Stimulated activated naive CD4-positive, alpha-beta T cell treated with Interleukin-2 at 50 U/mL for 16 hours (primary cell): Measurements from ENCODE around the gene ZNF560.
A peak's percentile ranks its signal among the peaks of the same experiment; 100 is the strongest.
"Not testable (repeated sequence)": the region's sequence is repeated elsewhere in the genome, so short reads cannot be mapped to it uniquely, and the experiment has no call there.

Source experiments
- DNase-seq: peaks from one replicate; lab custom pipeline; 2025; lab: John Stamatoyannopoulos, UW

Gene ZNF560

GRCh38 chr19:9498183-9498902 is at the start of gene ZNF560:
Gene ZNF560, minus strand, starts transcription at chr19:9498616. Its CDS starts 23,303 bp downstream, at chr19:9475313.
- DNase-seq = no peak

DNA sequence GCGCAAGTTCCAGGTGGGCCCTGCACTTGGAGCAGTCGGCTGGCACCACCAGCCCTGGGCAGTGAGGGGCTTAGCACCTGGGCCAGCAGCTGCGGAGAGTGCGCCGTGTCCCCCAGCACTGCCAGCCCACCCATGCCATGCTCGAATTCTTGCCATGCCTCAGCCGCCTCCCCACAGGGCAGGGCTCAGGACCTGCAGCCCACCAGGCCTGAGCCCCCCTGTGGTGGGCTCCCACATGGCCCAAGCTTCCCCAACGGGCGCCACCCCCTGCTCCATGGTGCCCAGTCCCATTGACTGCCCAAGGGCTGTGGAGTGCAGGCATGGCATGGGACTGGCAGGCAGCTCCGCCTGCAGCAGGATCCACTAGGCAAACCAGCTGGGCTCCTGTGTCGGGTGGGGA is 49.5 kb upstream of the ZNF560 start:
- DNase-seq = no peak

DNA sequence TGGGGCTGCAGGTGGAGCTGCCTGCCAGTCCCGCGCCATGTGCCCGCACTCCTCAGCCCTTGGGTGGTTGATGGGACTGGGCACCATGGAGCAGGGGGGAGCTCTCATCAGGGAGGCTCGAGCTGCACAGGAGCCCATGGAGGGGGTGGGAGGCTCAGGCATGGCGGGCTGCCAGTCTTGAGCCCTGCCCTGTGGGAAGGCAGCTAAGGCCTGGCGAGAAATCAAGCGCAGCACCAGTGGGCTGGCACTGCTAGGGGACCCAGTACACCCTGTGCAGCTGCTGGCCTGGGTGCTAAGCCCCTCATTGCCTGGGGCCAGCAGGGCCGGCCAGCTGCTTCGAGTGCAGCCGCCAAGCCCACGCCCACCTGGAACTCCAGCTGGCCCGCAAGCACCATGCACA is 42.9 kb upstream of the ZNF560 start:
- not testable (repeated sequence) for DNase-seq

DNA sequence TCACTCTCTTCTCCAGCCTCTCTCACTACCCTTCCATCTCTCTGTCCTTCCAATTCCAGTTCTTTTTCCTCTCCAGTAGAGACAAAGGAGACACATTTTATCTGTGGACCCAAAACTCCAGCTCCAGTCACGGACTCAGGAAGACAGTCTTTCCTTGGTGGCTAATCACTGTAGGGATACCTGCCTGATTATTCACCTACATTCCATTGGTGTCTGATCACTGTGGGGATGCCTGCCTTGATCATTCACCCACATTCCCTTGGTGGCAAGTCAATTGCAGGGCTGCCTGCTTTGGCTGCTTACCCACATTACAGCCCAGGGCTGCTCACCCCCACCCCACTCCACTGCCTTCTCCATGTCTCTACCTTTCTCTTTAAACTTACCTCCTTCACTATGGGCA is 41.5 kb upstream of the ZNF560 start:
- not testable (repeated sequence) for DNase-seq

- not testable (repeated sequence) for DNase-seq
Observed at GRCh38 chr19:9539201-9539600, 40.8 kb upstream of the ZNF560 start.

DNA sequence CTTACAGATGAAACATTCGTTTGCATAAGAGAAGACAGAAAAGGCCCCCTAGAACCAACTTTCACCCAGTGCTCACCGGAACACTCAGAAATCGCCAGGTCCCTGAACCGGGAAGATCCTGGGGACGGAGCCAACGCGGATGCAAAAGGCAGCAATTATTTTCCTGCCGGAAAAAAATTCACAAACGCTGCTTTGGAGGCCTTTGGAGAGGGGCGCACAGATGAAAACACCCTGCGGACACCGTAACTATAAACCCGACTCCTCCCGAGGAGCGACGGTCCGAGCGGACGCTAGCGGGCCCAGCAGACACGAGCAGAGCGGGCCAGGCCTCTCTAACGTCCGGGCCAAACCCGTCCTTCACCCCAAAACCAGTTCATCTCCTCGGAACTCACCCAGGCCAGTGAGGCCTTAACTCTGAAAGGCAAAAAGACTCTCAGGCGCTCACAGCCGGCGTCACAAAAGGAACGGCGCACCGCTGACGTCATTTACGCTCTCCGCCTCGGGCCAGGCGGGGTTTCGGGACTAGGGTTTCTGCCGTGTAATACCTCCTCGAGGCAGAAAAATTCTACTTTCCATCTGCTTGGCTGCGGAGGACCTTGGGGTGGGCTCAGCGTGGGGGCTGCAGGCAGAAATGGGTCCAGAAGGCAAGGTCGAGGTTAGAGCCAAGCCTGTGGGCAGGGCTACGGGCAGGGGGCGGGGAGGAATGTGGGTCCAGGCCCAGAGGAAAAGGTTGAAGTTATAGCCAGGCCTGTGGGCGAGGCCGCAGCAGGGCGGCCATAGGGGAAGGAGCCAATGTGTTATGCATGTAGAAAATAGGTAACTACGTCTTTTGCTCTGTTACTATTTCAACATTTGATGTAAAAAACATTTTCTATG is 40.0 kb upstream of the ZNF560 start, which contains the start of gene ZNF426:
ZNF426 (minus strand) TSS at position 463 of the 876 bp plus-strand sequence. CDS start 2,413 bp downstream, outside the sequence.
- DNase-seq = peak; percentile 82

DNA sequence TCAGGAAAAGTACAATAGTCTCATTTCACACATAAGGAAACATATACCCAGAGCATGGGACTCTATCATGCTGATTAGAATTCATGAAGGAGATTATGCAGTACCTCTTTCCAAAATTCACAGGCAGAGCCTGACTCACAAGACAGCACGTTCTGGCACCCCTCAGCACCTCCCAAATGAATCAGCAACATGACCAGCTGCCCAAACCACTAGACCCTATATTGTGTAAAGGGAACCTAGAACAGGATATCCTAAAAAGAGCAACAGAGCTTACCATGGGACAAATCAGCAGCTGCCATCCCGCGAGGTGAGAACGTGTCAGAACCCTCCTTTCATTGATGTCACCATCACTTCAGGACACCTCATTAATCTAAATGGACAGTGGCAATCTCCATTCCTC is 37.5 kb upstream of the ZNF560 start:
- DNase-seq = no peak

DNA sequence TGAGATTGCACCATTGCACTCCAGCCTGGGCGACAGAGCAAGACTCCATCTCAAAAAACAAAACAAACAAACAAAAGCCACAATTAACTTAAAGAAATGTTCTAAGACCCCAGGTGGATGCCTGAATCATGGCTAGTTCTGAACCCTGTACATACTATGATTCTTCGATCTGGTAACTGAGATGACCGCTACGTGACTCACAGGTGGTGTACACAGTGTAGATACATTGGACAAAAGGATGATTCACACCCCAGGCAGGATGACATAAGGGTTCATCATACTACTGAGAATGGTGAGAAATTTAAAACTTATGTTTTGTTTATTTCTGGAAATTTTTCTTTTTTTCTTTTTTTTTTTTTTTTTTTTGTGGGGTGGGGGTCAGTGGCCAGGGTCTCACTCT is 33.5 kb upstream of the ZNF560 start:
- DNase-seq = no peak

- DNase-seq = no peak
Observed at GRCh38 chr19:9528757-9529336, 30.4 kb upstream of the ZNF560 start.

DNA sequence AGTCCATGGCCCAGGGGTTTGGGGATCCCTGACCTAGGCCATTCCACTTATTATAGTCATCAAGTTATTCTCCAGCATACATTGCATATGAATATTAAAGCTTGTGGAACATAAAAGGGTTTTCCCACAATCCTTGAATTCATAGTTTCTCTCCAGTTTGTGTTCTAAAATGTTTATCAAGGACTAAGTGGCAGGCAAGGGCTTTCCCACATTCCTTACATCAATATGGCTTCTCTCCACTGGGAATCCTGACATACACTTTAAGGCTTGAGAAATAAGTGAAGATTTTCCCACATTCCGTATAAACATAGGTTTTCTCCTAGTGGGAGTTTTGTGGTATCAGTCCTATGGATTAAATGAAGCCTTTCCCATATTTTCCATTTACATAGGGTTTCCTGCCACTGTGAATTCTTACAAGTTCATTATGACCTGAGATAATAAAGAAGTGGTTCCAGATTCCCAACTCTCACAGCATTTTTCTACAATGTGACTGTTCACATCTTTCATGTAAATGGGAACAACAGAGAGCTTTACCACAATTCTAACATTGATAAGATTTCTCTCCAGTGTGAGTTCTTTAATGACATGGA is 25.6 kb upstream of the ZNF560 start:
- DNase-seq = no peak

DNA sequence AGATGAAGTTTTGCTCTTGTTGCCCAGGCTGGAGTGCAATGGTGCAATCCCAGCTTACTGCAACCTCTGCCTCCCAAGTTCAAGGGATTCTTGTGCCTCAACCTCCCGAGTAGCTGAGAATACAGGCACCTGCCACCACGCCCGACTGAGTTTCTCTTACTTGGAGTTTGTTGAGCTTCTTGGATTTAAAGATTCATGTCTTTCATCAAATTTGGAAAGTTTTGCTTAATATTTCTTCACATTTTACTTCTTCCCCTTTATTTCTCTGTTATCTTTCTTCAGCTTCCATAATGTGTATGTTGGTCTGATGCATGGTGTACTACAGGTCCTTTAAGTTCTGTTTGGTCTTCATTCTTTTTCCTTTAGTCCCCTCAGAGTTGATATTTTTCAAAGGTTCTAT is 8.9 kb upstream of the ZNF560 start:
- no peak for DNase-seq

DNA sequence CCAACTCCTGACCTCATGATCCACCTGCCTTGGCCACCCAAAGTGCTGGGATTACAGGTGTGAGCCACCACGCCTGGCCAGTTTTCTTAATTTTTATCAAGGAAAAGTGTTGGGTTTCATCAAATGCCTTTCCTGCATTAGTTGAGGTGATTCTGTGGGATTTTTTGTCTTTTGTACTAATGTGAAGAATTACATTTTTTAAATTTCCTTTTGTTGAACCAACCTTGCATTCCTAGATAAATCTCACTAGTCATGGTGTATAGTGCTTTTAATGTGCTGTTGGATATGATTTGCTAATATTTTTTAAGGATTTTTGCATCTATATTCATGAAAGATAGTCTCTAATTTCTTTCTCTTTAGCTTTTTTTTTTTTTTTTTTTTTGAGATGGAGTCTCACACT is 2.4 kb upstream of the ZNF560 start:
- DNase-seq = no peak

- DNase-seq = no peak
Observed at GRCh38 chr19:9494096-9494495, 4.3 kb downstream of the ZNF560 start.

GRCh38 chr19:9487016-9487415 is 11.4 kb downstream of the ZNF560 start:
- DNase-seq = no peak

DNA sequence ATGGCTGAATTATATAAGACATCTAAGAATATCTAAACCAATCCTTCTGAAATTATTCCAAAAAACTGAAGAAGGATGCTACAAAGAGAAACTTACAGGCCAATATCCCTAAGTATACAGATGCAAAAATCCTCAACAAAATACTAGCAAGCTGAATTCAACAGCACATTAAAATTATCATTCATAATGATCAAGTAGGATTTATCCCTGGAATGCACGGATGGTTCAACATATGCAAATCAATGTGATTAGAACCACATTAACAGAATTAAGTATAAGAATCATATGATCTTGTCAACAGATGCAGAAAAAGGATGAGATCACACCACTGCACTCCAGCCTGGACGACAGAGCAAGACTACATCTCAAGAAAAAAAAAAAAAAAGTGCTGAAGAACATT is 13.3 kb downstream of the ZNF560 start:
- DNase-seq = no peak

DNA sequence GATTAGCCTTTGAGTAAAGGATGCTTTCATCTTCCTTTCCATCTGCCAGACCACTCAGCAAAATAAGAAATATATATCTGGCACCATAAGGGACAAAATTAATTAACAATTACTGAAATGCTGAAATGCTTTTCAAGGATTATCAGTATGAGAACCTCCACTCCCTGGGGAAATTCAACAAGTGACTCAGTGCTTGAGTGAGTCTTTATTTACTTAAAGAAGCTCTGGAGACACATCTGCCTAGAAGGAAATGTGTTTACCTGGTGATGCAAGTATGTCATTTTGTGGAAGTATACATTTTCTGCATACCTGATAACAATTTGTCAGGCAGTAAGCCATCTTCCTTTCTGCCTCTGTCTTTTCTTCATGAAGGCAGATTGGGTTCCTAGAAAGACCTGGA is 23.4 kb downstream of the ZNF560 start:
- DNase-seq = no peak

DNA sequence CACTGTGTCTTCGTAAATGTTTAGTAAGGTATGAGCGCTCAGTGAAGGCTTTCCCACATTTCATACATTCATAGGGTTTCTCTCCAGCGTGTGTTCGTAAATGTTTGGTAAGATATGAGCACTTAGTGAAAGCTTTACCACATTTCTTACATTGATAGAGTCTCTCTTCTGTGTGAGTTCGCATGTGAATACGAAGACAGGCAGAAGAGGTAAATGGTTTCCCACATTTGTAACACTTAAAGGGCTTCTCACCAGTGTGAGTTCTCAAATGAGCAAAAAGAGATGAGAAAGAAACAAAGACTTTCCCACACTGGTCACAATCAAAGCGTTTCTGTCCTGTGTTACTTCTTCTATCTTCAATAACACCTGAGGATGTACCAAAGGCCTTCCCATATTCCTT is 31.3 kb downstream of the ZNF560 start:
- no peak for DNase-seq

GRCh38 chr19:9461938-9462337 is 36.5 kb downstream of the ZNF560 start:
- DNase-seq = no peak

- DNase-seq = no peak
Observed at GRCh38 chr19:9456018-9456689, 42.3 kb downstream of the ZNF560 start.

- DNase-seq = no peak
Observed at GRCh38 chr19:9453953-9454352, 44.5 kb downstream of the ZNF560 start.

- DNase-seq = no peak
Observed at GRCh38 chr19:9445037-9445436, 53.4 kb downstream of the ZNF560 start.

GRCh38 chr19:9436358-9436757 is 62.1 kb downstream of the ZNF560 start:
- no peak for DNase-seq
